Measurements from ENCODE around the gene SLC2A13.

DNA sequence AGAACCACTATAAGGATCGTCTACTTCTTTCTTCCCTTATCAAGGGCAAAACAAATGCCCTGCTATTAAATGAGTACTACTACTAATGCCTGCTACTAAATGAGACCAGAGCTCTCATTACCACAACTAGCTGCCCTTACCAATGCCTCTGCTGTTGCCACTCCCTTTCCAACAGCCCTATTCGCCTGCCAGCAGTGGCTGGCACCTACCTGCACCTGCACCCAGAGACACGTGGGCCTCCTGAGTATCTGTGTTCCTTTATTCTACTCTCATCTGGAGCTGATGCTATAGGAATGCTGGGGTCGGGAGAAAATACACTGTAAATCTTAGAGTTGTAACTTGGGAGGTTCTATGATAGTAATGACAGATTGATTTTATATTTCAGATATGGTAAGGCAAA is 174.7 kb downstream of the SLC2A13 start:
- TF ChIP-seq EZH2phosphoT487 (IDR thresholded peaks at IDR 0.05; ENCODE audit: borderline replicate concordance) = no peak
- TF ChIP-seq, protein P1, sequence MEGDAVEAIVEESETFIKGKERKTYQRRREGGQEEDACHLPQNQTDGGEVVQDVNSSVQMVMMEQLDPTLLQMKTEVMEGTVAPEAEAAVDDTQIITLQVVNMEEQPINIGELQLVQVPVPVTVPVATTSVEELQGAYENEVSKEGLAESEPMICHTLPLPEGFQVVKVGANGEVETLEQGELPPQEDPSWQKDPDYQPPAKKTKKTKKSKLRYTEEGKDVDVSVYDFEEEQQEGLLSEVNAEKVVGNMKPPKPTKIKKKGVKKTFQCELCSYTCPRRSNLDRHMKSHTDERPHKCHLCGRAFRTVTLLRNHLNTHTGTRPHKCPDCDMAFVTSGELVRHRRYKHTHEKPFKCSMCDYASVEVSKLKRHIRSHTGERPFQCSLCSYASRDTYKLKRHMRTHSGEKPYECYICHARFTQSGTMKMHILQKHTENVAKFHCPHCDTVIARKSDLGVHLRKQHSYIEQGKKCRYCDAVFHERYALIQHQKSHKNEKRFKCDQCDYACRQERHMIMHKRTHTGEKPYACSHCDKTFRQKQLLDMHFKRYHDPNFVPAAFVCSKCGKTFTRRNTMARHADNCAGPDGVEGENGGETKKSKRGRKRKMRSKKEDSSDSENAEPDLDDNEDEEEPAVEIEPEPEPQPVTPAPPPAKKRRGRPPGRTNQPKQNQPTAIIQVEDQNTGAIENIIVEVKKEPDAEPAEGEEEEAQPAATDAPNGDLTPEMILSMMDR (conservative IDR thresholded peaks at IDR 0.05; ENCODE audit: low read length) = no peak
